SK-N-SH treated with all-trans-retinoic acid at 6 μM for 48 hours (cell line): ENCODE data around the gene SCFD1.

Experiments used
- ATAC-seq: fragments of 200-7000 bp; cut with Tn5 transposase; 3 replicates; pipeline ENCODE4 v1.9.1; 2020; ENCODE audit warnings: mild to moderate bottlenecking, moderate library complexity
- BACH2 ChIP-seq: fragments of 250-450 bp; sonication (Bioruptor Pico); IDR thresholded peaks from 2 replicates; pipeline ENCODE4 v1.9.0; 2021; ENCODE audit warnings: mild to moderate bottlenecking, borderline replicate concordance
- CSDC2 ChIP-seq: fragments of 250-450 bp; sonication (Bioruptor Pico); IDR thresholded peaks from 2 replicates; pipeline ENCODE4 v1.5.0; 2020; ENCODE audit warnings: mild to moderate bottlenecking, moderate library complexity
- GLIS3 ChIP-seq: fragments of 250-450 bp; sonication (Bioruptor Pico); IDR thresholded peaks from 2 replicates; pipeline ENCODE4 v1.5.0; 2020; ENCODE audit warnings: mild to moderate bottlenecking, moderate library complexity
- ISL1 ChIP-seq: fragments of 250-450 bp; sonication (Bioruptor Pico); IDR thresholded peaks from 2 replicates; pipeline ENCODE4 v2.1.2; 2022; ENCODE audit warnings: mild to moderate bottlenecking, moderate library complexity
- PPARA ChIP-seq: fragments of 250-450 bp; sonication (Bioruptor Pico); IDR thresholded peaks from 2 replicates; pipeline ENCODE4 v1.5.0; 2020; ENCODE audit warnings: mild to moderate bottlenecking, borderline replicate concordance
- RARB ChIP-seq: fragments of 250-450 bp; sonication (Bioruptor Pico); IDR thresholded peaks from 2 replicates; pipeline ENCODE4 v1.8.0; 2021; ENCODE audit warnings: mild to moderate bottlenecking, moderate library complexity
- SNAI2 ChIP-seq: fragments of 250-450 bp; sonication (Bioruptor Pico); IDR thresholded peaks from 2 replicates; pipeline ENCODE4 v1.5.0; 2020; ENCODE audit warnings: mild to moderate bottlenecking, moderate library complexity
- TCF4 ChIP-seq: fragments of 250-450 bp; sonication (Bioruptor Pico); IDR thresholded peaks from 2 replicates; pipeline ENCODE4 v1.8.0; 2021; ENCODE audit warnings: mild to moderate bottlenecking, moderate library complexity, borderline replicate concordance
- TOX ChIP-seq: fragments of 250-450 bp; sonication (Bioruptor Pico); IDR thresholded peaks from 2 replicates; pipeline ENCODE4 v1.8.0; 2021; ENCODE audit warnings: mild to moderate bottlenecking, moderate library complexity, borderline replicate concordance
- ZC3H10 ChIP-seq: fragments of 250-450 bp; sonication (Bioruptor Pico); IDR thresholded peaks from 2 replicates; pipeline ENCODE4 v1.5.1; 2021; ENCODE audit warnings: mild to moderate bottlenecking, moderate library complexity
- ZFP3 ChIP-seq: fragments of 250-450 bp; sonication (Bioruptor Pico); IDR thresholded peaks from 2 replicates; pipeline ENCODE4 v1.5.0; 2020; ENCODE audit warnings: mild to moderate bottlenecking, moderate library complexity
- ZFP30 ChIP-seq: fragments of 450-650 bp; formaldehyde crosslinking; IDR thresholded peaks from 2 replicates; pipeline ENCODE4 v1.5.0; 2022; ENCODE audit warnings: mild to moderate bottlenecking, moderate library complexity
- ZNF565 ChIP-seq: fragments of 450-650 bp; formaldehyde crosslinking; conservative IDR thresholded peaks from 2 replicates; pipeline ENCODE4 v1.5.0; 2020; ENCODE audit warnings: low read depth, mild to moderate bottlenecking, moderate library complexity
- ZNF70 ChIP-seq: fragments of 450-650 bp; formaldehyde crosslinking; IDR thresholded peaks from 2 replicates; pipeline ENCODE4 v1.5.0; 2020; ENCODE audit warnings: mild to moderate bottlenecking, moderate library complexity
- ZNF8 ChIP-seq: fragments of 450-650 bp; formaldehyde crosslinking; IDR thresholded peaks from 2 replicates; pipeline ENCODE4 v1.5.0; 2020; ENCODE audit warnings: mild to moderate bottlenecking, moderate library complexity
- TF ChIP-seq, protein P1 (sequence below): fragments of 250-450 bp; sonication (Bioruptor Pico); IDR thresholded peaks from 2 replicates; pipeline ENCODE4 v1.5.1; 2021; ENCODE audit warnings: mild to moderate bottlenecking, moderate library complexity
- TF ChIP-seq, protein P2 (sequence below): fragments of 250-450 bp; sonication (Bioruptor Pico); IDR thresholded peaks from 2 replicates; pipeline ENCODE4 v1.5.0; 2020; ENCODE audit warnings: mild to moderate bottlenecking, moderate library complexity
- TF ChIP-seq, protein P3 (sequence below): fragments of 250-450 bp; sonication (Bioruptor Pico); IDR thresholded peaks from 2 replicates; pipeline ENCODE4 v1.8.0; 2020; ENCODE audit warnings: mild to moderate bottlenecking, moderate library complexity, borderline replicate concordance
- TF ChIP-seq, protein P4 (sequence below): fragments of 250-450 bp; sonication (Bioruptor Pico); IDR thresholded peaks from 2 replicates; pipeline ENCODE4 v1.8.0; 2021; ENCODE audit warnings: low read depth, mild to moderate bottlenecking, moderate library complexity, borderline replicate concordance
- TF ChIP-seq, protein P5 (sequence below): fragments of 250-450 bp; sonication (Bioruptor Pico); IDR thresholded peaks from 2 replicates; pipeline ENCODE4 v1.5.1; 2020; ENCODE audit warnings: low read depth, mild to moderate bottlenecking, moderate library complexity

The SCFD1 gene

DNA sequence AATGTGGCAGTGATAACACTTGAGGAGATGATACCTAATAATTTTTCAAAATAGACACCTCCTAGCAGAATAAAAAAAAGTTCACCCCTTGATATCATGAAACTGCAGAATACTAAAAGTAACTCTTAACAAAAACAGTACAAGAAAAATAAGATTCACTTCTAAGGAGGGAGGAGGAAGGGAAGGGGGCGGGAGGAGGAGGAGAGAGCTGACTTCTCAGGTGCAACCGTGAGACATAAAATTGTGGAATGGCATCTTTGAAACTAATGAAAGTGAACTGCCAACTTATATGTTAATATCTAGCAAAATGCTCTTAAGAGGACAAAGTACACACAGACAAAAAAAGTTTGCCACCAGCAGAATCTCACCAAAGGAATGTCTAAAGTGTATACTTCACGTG lies 115.8 kb downstream of the SCFD1 start:
- ATAC-seq: no peak
- TF ChIP-seq RARB (CRISPR knock-in tag) (no peak), TOX (no peak), ZFP30 (CRISPR knock-in tag) (no peak), ZNF70 (CRISPR knock-in tag) (no peak), ZNF565 (no peak), SNAI2 (CRISPR knock-in tag) (no peak), GLIS3 (no peak)
- TF ChIP-seq, protein P1, sequence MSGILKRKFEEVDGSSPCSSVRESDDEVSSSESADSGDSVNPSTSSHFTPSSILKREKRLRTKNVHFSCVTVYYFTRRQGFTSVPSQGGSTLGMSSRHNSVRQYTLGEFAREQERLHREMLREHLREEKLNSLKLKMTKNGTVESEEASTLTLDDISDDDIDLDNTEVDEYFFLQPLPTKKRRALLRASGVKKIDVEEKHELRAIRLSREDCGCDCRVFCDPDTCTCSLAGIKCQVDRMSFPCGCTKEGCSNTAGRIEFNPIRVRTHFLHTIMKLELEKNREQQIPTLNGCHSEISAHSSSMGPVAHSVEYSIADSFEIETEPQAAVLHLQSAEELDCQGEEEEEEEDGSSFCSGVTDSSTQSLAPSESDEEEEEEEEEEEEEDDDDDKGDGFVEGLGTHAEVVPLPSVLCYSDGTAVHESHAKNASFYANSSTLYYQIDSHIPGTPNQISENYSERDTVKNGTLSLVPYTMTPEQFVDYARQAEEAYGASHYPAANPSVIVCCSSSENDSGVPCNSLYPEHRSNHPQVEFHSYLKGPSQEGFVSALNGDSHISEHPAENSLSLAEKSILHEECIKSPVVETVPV: no peak

DNA sequence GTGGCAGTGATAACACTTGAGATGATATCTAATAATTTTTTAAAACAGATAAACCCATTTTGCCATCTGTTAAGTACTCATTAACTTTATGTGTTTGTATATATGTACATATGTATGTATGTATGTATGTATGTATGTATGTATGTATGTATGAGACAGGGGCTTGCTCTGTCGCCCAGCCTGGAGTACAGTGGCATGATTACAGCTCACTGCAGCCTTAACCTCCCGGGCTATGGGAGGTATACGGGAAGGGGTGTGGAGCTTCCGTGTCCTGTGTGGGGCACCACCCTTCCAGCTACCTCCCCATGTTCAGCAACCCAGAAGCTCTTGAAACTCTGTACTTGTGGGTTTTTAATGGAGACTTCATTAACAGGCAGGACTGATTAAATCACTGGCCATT lies 116.9 kb downstream of the SCFD1 start:
- TF ChIP-seq ZC3H10 (CRISPR knock-in tag) (no peak), SNAI2 (CRISPR knock-in tag) (no peak), CSDC2 (CRISPR knock-in tag) (no peak), PPARA (CRISPR knock-in tag) (no peak), BACH2 (no peak), ZNF70 (CRISPR knock-in tag) (no peak)
- TF ChIP-seq, protein P2, sequence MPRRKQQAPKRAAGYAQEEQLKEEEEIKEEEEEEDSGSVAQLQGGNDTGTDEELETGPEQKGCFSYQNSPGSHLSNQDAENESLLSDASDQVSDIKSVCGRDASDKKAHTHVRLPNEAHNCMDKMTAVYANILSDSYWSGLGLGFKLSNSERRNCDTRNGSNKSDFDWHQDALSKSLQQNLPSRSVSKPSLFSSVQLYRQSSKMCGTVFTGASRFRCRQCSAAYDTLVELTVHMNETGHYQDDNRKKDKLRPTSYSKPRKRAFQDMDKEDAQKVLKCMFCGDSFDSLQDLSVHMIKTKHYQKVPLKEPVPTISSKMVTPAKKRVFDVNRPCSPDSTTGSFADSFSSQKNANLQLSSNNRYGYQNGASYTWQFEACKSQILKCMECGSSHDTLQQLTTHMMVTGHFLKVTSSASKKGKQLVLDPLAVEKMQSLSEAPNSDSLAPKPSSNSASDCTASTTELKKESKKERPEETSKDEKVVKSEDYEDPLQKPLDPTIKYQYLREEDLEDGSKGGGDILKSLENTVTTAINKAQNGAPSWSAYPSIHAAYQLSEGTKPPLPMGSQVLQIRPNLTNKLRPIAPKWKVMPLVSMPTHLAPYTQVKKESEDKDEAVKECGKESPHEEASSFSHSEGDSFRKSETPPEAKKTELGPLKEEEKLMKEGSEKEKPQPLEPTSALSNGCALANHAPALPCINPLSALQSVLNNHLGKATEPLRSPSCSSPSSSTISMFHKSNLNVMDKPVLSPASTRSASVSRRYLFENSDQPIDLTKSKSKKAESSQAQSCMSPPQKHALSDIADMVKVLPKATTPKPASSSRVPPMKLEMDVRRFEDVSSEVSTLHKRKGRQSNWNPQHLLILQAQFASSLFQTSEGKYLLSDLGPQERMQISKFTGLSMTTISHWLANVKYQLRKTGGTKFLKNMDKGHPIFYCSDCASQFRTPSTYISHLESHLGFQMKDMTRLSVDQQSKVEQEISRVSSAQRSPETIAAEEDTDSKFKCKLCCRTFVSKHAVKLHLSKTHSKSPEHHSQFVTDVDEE (CRISPR knock-in tag): no peak
- no peak for ATAC-seq

DNA sequence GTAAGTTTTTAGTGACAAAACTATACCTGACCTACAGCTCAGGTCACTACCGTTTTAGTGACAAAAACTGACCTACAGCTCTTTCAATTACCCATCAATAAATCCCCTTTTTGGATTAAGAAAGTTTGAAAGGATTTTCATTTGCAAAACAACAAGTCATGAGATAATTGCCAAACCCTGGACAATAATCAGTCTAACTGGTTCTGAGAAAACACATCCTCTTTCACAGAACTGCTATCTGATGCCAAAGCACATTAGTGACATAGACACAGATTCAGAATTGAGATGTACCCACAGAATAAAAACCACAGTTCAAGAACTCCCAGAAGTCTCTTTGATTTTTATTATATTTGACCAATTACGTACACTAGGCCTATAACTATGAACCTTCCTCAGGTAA lies 126.2 kb downstream of the SCFD1 start:
- ATAC-seq: no peak
- TF ChIP-seq ZNF70 (CRISPR knock-in tag) (no peak), BACH2 (no peak), GLIS3 (no peak), ZFP3 (CRISPR knock-in tag) (no peak), ZFP30 (CRISPR knock-in tag) (no peak), ZNF8 (CRISPR knock-in tag) (no peak), SNAI2 (CRISPR knock-in tag) (no peak), TOX (no peak), TCF4 (CRISPR knock-in tag) (no peak), CSDC2 (CRISPR knock-in tag) (no peak), PPARA (CRISPR knock-in tag) (no peak), RARB (CRISPR knock-in tag) (no peak), ISL1 (CRISPR knock-in tag) (no peak)
- TF ChIP-seq, protein P3, sequence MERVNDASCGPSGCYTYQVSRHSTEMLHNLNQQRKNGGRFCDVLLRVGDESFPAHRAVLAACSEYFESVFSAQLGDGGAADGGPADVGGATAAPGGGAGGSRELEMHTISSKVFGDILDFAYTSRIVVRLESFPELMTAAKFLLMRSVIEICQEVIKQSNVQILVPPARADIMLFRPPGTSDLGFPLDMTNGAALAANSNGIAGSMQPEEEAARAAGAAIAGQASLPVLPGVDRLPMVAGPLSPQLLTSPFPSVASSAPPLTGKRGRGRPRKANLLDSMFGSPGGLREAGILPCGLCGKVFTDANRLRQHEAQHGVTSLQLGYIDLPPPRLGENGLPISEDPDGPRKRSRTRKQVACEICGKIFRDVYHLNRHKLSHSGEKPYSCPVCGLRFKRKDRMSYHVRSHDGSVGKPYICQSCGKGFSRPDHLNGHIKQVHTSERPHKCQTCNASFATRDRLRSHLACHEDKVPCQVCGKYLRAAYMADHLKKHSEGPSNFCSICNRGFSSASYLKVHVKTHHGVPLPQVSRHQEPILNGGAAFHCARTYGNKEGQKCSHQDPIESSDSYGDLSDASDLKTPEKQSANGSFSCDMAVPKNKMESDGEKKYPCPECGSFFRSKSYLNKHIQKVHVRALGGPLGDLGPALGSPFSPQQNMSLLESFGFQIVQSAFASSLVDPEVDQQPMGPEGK (CRISPR knock-in tag): no peak
- TF ChIP-seq, protein P1: no peak
- TF ChIP-seq, protein P4, sequence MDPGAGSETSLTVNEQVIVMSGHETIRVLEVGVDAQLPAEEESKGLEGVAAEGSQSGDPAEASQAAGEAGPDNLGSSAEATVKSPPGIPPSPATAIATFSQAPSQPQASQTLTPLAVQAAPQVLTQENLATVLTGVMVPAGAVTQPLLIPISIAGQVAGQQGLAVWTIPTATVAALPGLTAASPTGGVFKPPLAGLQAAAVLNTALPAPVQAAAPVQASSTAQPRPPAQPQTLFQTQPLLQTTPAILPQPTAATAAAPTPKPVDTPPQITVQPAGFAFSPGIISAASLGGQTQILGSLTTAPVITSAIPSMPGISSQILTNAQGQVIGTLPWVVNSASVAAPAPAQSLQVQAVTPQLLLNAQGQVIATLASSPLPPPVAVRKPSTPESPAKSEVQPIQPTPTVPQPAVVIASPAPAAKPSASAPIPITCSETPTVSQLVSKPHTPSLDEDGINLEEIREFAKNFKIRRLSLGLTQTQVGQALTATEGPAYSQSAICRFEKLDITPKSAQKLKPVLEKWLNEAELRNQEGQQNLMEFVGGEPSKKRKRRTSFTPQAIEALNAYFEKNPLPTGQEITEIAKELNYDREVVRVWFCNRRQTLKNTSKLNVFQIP: no peak
- TF ChIP-seq, protein P5, sequence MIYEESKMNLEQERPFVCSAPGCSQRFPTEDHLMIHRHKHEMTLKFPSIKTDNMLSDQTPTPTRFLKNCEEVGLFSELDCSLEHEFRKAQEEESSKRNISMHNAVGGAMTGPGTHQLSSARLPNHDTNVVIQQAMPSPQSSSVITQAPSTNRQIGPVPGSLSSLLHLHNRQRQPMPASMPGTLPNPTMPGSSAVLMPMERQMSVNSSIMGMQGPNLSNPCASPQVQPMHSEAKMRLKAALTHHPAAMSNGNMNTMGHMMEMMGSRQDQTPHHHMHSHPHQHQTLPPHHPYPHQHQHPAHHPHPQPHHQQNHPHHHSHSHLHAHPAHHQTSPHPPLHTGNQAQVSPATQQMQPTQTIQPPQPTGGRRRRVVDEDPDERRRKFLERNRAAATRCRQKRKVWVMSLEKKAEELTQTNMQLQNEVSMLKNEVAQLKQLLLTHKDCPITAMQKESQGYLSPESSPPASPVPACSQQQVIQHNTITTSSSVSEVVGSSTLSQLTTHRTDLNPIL (CRISPR knock-in tag): no peak
- TF ChIP-seq, protein P2 (CRISPR knock-in tag): no peak
- TF ChIP-seq, all 23 proteins: peak for 0
